GM12891 (cell line): ENCODE results near the gene PEAK1. TPM values are rescaled to one million over a fixed set of nuclear protein-coding genes. Genes with fewer than 3 reads are reported as not detected.

Experiments
- DNase-seq: peaks from one replicate; pipeline ENCODE4 v3.0.0; 2011; ENCODE audit warnings: low spot score; ENCODE audit not compliant: insufficient read length
- FAIRE-seq: peaks from 2 replicates; lab custom pipeline; 2011; peaks lifted over from hg19 to GRCh38; lab: Jason Lieb, UNC
- PAX5 ChIP-seq: IDR thresholded peaks from 2 replicates; pipeline ENCODE4 v1.6.1; 2011; ENCODE audit warnings: low read length, moderate library complexity, mild to moderate bottlenecking; ENCODE audit not compliant: insufficient read depth, severe bottlenecking
- POLR2A ChIP-seq: IDR thresholded peaks from 2 replicates; pipeline ENCODE4 v1.6.1; 2011; ENCODE audit warnings: low read depth, low read length, control low read depth
- POLR2AphosphoS5 ChIP-seq: IDR thresholded peaks from 2 replicates; pipeline ENCODE4 v1.6.1; 2011; ENCODE audit warnings: low read depth, low read length, control low read depth
- POU2F2 ChIP-seq: IDR thresholded peaks from 2 replicates; pipeline ENCODE4 v1.6.1; 2011; ENCODE audit warnings: low read depth, mild to moderate bottlenecking, control low read depth, low read length, moderate library complexity
- SPI1 ChIP-seq: IDR thresholded peaks from 2 replicates; pipeline ENCODE4 v1.6.1; 2011; ENCODE audit warnings: low read depth, low read length, control low read depth
- TAF1 ChIP-seq: IDR thresholded peaks from 2 replicates; pipeline ENCODE4 v1.6.1; 2011; ENCODE audit warnings: low read depth, low read length, control low read depth
- polyA plus RNA-seq: library from polyadenylated mRNA; unstranded; fragments of >200 nt; gene quantifications from one replicate; pipeline ENCODE4 v1.2.1, GENCODE V29; 2012; ENCODE audit warnings: low read depth, missing spikeins, inconsistent platforms; ENCODE audit not compliant: missing spikeins

Gene PEAK1, protein sequence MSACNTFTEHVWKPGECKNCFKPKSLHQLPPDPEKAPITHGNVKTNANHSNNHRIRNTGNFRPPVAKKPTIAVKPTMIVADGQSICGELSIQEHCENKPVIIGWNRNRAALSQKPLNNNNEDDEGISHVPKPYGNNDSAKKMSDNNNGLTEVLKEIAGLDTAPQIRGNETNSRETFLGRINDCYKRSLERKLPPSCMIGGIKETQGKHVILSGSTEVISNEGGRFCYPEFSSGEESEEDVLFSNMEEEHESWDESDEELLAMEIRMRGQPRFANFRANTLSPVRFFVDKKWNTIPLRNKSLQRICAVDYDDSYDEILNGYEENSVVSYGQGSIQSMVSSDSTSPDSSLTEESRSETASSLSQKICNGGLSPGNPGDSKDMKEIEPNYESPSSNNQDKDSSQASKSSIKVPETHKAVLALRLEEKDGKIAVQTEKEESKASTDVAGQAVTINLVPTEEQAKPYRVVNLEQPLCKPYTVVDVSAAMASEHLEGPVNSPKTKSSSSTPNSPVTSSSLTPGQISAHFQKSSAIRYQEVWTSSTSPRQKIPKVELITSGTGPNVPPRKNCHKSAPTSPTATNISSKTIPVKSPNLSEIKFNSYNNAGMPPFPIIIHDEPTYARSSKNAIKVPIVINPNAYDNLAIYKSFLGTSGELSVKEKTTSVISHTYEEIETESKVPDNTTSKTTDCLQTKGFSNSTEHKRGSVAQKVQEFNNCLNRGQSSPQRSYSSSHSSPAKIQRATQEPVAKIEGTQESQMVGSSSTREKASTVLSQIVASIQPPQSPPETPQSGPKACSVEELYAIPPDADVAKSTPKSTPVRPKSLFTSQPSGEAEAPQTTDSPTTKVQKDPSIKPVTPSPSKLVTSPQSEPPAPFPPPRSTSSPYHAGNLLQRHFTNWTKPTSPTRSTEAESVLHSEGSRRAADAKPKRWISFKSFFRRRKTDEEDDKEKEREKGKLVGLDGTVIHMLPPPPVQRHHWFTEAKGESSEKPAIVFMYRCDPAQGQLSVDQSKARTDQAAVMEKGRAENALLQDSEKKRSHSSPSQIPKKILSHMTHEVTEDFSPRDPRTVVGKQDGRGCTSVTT (N-terminal part only)
- polyA plus RNA-seq, result 5.9 TPM

DNA sequence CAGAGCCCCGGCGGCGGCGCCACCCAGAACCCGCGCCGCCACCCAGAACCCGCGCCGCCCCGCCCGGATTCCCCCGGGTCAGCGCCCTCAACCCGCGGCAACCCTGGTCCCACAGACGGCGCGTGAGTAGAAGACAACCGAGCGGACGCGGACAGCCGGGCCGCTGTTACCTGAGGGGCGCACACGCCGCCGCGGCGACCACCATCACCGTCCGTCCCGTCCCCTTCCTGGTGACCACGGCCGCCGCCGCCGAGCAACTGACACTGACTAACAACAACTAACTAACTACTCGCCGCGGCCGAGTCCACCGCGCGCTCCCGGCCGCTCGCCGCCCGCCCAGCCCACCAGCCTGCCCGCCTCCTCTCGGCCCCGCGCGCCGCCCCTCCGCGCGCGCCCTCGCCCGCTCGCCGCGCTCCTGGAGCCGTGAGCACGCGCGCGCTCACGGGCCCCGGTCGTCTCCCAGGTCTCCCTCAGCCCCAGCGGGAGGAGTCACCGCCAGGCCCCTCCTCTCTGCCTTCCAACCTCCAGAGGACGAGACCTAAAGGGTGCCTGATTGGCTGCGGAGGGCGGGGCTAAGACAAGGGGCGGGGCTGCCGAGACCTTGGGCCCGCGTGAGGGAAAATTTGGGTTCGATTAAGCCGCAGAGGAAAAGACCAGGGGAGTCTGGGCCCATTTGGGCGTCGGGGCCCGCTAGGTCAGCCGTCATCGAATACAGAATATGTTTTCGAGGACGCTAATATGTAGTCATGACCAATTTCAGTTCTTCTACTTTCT is at the start of gene PEAK1:
Gene PEAK1 (minus strand): TSS at position 269 of the 774 bp plus-strand sequence. CDS start 238,178 bp downstream, outside the sequence.
- DNase-seq (peak; percentile 82), FAIRE-seq (peak; percentile 97)
- TF ChIP-seq POLR2AphosphoS5 (no peak; the same call in 1 of the 2 replicates), SPI1 (no peak), TAF1 (peak; percentile 52; the same call in 1 of the 2 replicates), POLR2A (peak; percentile 51; the same call in 1 of the 2 replicates), PAX5 (no peak), POU2F2 (no peak)

DNA sequence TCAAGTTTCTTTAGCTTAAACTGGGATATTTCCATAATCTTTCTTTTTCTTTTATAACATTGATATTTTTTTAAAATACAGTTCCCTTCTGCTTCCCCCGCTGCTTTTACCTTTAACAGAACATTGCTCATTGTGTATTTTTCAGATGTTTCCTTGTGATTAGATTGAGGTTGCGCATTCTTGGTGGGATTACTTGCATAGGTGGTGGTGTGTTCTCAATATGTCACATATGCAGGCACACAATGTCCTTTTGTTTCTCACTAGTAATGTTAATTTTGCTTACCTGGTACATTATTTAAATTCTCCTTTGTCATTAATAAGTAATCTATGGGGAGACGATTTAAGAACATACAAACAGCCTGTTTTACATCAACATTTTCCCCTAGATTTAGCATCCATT is 49.0 kb upstream of the PEAK1 start:
- peak; percentile 5 for FAIRE-seq
- TF ChIP-seq POU2F2 (no peak), SPI1 (no peak), PAX5 (no peak), POLR2A (no peak), TAF1 (no peak), POLR2AphosphoS5 (no peak)

DNA sequence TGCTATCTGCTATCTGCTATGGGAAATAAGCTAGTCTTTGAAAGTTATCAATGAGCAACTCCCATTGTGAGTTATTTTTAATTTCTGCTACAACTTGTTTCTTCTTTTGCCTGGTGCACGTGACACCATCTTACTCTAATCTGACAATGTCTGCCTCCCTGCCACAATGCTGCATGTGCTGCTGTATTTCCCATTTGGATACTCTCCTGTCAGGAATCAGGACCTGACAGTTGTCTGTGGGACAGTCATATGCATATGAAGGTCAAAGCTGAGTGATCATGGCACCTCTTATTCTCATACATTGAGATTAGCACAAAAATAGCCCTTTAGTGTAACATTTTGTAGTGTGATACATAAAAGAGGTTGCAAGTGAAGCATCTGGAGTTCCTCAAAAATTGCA is 46.6 kb upstream of the PEAK1 start:
- DNase-seq, result no peak
- TF ChIP-seq POLR2AphosphoS5 (no peak), SPI1 (no peak), POU2F2 (no peak)
- FAIRE-seq, result no peak

More for the DNA sequence above, 49.0 kb upstream of the PEAK1 start:
- DNase-seq, result no peak

DNA sequence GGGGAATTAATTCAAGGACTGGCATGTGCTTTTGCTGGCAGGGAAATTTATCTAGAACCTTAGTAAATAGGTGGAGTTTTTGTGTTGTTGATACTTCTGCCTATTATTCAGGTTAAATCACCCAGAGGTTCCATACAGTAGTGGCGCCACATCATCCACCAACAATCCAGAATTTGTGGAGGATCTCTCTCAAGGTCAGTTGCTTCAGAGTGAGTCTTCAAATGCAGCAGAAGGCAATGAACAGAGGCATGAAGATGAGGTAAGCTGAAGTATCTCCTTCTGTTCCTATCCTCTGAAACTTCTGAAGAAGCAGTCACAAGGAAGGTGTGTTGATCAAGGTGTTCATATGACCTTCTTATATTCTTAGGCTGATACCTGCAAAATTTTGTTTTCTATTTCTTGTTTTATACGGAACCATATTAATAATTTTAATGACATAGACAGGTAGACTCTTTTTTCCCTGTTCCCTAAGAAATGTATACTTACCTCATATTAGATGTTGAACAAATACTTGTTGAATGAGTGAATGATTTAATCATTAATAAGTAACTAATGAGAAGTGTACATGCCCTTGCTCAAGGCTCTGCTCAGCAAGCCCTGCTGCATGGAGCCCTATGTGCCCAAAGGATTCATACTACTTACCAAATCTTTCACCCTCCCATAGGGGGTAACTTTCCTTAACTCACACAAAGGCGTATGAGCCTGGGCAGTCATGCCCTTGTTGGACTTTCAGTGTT is 44.4 kb upstream of the PEAK1 start:
- TF ChIP-seq TAF1 (no peak), POU2F2 (no peak), SPI1 (no peak), PAX5 (no peak), POLR2A (no peak), POLR2AphosphoS5 (no peak)
- FAIRE-seq (no peak), DNase-seq (no peak)

DNA sequence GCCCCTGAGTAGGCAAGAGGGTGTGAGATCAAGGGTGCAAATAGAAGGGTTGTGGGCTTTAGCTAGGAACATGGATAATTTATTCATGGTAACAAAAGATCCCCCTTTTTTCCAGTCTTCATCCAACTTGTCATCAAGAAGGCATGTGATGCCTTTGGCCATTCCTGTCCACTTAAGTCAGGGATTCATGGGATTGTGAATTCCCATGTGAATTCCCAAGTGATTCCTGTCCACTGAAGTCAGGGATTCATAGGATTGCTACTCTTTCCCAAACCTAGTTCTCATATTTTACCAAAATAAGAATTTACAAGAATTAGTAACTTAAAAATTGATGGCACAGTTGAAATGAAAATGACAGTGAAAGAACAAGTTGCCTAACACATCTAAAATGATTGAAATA is 41.6 kb upstream of the PEAK1 start:
- no peak for FAIRE-seq
- no peak for DNase-seq
- no peak for TF ChIP-seq POLR2AphosphoS5
- no peak for TF ChIP-seq SPI1
- no peak for TF ChIP-seq POLR2A
- TF ChIP-seq TAF1, result no peak
- TF ChIP-seq PAX5, result no peak
- TF ChIP-seq POU2F2, result no peak

- FAIRE-seq (no peak), DNase-seq (no peak)
- TF ChIP-seq POU2F2 (no peak), POLR2A (no peak), SPI1 (no peak), TAF1 (no peak), PAX5 (no peak), POLR2AphosphoS5 (no peak)
Measured at GRCh38 chr15:77459031-77459430, 39.1 kb upstream of the PEAK1 start.

DNA sequence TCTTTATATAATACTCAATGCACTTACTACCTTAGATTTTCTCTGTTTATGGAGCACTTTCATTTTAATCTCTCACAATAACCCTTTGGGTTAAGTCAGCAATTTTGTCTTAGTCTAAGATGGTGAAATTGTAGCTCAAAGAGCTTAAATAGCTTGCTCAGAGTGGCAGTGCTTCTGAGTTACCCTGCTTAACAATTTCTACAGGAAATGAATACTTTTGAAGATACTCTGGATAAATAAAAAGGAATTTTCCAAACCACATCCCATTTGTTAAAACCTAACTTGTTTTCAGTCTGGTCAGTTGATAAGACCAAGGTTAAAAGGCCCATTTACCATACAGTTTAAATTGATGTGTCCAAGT is 38.0 kb upstream of the PEAK1 start:
- TF ChIP-seq POLR2A (no peak), POU2F2 (no peak), TAF1 (no peak), SPI1 (no peak), PAX5 (no peak)
- DNase-seq, result no peak
- FAIRE-seq, result no peak

GRCh38 chr15:77457191-77457904 is 37.4 kb upstream of the PEAK1 start:
- peak; percentile 9 for FAIRE-seq
- TF ChIP-seq POLR2AphosphoS5 (no peak), PAX5 (no peak), POLR2A (no peak), POU2F2 (no peak), TAF1 (no peak), SPI1 (no peak)
- no peak for DNase-seq
